GM12892 (cell line): Measurements from ENCODE around the gene HSPB6.

Experiments used
- POLR2A ChIP-seq: IDR thresholded peaks from 2 replicates; pipeline ENCODE4 v1.6.1; 2011; ENCODE audit warnings: low read depth, low read length, control low read depth
- POLR2AphosphoS5 ChIP-seq: IDR thresholded peaks from 2 replicates; pipeline ENCODE4 v1.6.1; 2011; ENCODE audit warnings: low read depth, low read length, control low read depth
- TAF1 ChIP-seq: IDR thresholded peaks from 2 replicates; pipeline ENCODE4 v1.6.1; 2011; ENCODE audit warnings: low read depth, mild to moderate bottlenecking, control low read depth, low read length, borderline replicate concordance

DNA sequence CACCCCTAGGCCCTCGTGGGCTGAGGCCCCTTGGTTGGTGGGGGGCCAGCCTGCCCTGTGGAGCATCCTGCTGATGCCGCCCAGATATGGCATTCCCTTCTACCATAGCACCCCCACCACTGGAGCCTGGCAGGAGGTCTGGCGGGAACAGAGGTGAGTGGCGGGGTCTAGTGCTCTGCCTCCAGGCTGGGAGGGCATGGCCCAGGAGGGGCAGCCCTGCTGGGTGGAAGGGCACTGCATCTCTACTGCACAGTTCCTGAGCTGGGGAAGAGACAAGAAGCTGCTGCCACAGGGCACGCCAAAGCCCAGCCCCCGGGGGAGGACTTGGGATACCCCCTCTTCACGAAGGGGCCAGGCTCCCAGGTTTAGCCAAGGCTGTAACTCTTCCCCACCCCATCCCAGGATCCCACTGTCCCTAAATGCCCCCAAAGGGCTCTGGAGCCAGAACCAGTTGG, 41.4 kb downstream of the HSPB6 start:
- TF ChIP-seq POLR2AphosphoS5 (no peak; the same call in none of the 2 replicates), POLR2A (no peak), TAF1 (no peak)
